Peyer's patch (tissue), 4 donors: ENCODE results near the gene RAC3. TPM values are rescaled to one million over a fixed set of nuclear protein-coding genes. Genes with fewer than 3 reads are reported as not detected.

Experiments used
- DNase-seq, 3 donors: peaks; one replicate each; pipeline ENCODE4 v3.0.0-alpha.2; 2017 to 2019
- H3K27ac ChIP-seq, 4 donors: fragments of 200-600 bp; sonication (generic); one replicate each; pipeline ENCODE4 v1.5.1; 2016 to 2019
- H3K27me3 ChIP-seq, 2 donors: fragments of 200-600 bp; sonication (generic); one replicate each; pipeline ENCODE4 v1.5.1; 2019
- H3K36me3 ChIP-seq, 3 donors: fragments of 200-600 bp; sonication (generic); one replicate each; pipeline ENCODE4 v1.5.1; 2016 to 2019
- H3K4me1 ChIP-seq, 4 donors: fragments of 200-600 bp; sonication (generic); one replicate each; pipeline ENCODE4 v1.5.1; 2016 to 2019
- H3K4me3 ChIP-seq, 4 donors: fragments of 200-600 bp; sonication (generic); 1 replicate in 3 of 4; 2 replicates in 1 of 4; pipeline ENCODE4 v1.5.1; 2016 to 2019; ENCODE audit warnings: mild to moderate bottlenecking in 1 of 4
- H3K9me3 ChIP-seq, 4 donors: fragments of 200-600 bp; sonication (generic); one replicate each; pipeline ENCODE4 v1.5.1; 2016 to 2019; ENCODE audit warnings: mild to moderate bottlenecking in 1 of 4
- POLR2A ChIP-seq, 2 donors: fragments of 450-650 bp; IDR thresholded peaks; one replicate each; pipeline ENCODE4 v1.5.1; 2017; ENCODE audit warnings: antibody characterized with exemption in 2 of 2, mild to moderate bottlenecking in 2 of 2, moderate library complexity in 2 of 2
- total RNA-seq, 4 donors: library from RNA; depleted of rRNA; stranded (reverse); fragments of >200 nt; gene quantifications; one replicate each; pipeline ENCODE4 v1.1.0, GENCODE V29; 2016
- TF ChIP-seq, protein P1 (sequence below), 6 experiments: fragments of 450-650 bp in 4 of 6; fragments of 200-600 bp in 2 of 6; sonication (generic) in 1 of 6; IDR thresholded peaks; one replicate each; pipeline ENCODE4 v1.5.1; 2017 to 2019; ENCODE audit warnings: antibody characterized with exemption in 6 of 6, mild to moderate bottlenecking in 3 of 6, moderate library complexity in 1 of 6

The RAC3 gene
- total RNA-seq, 4 donors from 2014 or later = 4.6 to 20.6 (median 9.8) TPM

DNA sequence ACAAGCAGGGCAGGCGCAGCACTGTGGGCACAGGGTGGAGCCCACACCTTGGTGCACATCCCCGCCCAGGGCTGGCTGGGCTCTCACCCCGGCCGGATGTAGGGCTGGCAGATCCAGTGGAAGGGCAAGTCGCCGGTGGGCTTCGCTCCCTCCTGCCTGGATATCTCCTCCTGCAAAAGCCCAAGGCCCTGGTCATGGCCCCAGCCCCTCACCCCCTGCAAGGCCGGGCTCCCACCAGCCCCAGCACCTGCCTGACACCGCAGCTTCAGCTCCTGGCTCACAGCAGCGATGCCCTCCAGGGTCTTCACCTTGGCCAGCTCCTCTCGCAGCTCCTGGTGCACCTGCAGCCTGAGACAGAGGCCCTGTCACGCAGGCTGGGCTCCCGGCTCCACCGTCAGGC is 29.1 kb downstream of the RAC3 start:
- no peaks in the 10 kb centered on the region for H3K9me3 ChIP-seq
- H3K27ac ChIP-seq = no peak overlapping the region
- H3K27me3 ChIP-seq = no peaks in the 10 kb centered on the region
- peaks cover 0 to 83% (median 0%) of the 10 kb centered on the region in 3 donors for H3K36me3 ChIP-seq
- peaks cover 0 to 20% (median 13%) of the 10 kb centered on the region in 4 donors for H3K4me1 ChIP-seq
- DNase-seq = no peak
- TF ChIP-seq, protein P1, sequence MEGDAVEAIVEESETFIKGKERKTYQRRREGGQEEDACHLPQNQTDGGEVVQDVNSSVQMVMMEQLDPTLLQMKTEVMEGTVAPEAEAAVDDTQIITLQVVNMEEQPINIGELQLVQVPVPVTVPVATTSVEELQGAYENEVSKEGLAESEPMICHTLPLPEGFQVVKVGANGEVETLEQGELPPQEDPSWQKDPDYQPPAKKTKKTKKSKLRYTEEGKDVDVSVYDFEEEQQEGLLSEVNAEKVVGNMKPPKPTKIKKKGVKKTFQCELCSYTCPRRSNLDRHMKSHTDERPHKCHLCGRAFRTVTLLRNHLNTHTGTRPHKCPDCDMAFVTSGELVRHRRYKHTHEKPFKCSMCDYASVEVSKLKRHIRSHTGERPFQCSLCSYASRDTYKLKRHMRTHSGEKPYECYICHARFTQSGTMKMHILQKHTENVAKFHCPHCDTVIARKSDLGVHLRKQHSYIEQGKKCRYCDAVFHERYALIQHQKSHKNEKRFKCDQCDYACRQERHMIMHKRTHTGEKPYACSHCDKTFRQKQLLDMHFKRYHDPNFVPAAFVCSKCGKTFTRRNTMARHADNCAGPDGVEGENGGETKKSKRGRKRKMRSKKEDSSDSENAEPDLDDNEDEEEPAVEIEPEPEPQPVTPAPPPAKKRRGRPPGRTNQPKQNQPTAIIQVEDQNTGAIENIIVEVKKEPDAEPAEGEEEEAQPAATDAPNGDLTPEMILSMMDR (IDR thresholded peaks at IDR 0.05) = no peak
- no peak for TF ChIP-seq POLR2A (IDR thresholded peaks at IDR 0.05)
- H3K4me3 ChIP-seq = no peak overlapping the region

DNA sequence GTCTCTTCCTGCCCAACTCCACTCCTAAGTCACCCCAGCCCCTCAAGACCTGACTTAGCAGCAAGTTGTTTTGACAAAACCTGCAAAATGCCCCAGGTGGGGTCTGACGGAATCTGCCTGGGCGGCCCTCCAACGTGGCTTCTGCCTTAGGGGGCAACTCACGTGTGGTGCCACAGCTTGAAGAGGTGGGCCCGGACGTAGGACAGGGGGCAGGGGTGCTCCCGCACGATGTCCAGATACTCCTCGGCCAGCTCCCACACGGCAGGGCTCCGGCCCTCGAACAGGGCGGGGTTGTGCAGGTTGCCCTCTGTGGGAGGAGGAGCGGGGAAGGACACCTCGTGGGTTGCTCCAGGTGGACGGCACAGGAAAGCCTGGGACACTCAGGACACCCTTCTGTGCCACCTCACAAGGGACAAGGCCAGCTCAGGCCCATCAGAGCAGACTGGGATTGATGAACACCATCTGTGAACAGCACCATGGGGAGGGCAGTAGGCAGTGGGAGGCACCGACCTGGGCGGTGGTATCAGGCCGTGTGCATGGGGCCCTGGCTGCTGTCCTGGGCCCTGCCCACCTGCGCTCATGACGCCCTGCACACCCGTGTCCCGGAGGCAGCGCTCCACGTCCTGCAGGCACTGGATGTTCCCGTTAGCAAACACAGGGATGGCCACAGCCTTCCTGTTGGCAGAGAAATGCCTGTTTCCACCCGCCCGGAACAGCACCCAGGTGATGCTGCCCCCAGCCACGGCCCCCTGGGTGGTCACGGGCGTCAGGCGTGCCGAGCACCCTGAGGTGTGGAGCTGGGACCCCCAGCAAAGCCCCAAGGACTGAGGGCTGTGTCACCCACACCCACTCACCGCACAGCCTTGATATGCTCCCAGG is 29.8 kb downstream of the RAC3 start:
- peaks cover 0 to 76% (median 0%) of the 10 kb centered on the region in 3 donors for H3K36me3 ChIP-seq
- H3K9me3 ChIP-seq = no peaks in the 10 kb centered on the region
- H3K27ac ChIP-seq = no peak overlapping the region
- H3K4me1 ChIP-seq = peaks cover 0 to 24% (median 15%) of the 10 kb centered on the region in 4 donors
- DNase-seq = no peak
- no peak for TF ChIP-seq POLR2A (IDR thresholded peaks at IDR 0.05)
- TF ChIP-seq, protein P1 (IDR thresholded peaks at IDR 0.05) = no peak
- H3K27me3 ChIP-seq = no peaks in the 10 kb centered on the region
- H3K4me3 ChIP-seq = no peak overlapping the region

DNA sequence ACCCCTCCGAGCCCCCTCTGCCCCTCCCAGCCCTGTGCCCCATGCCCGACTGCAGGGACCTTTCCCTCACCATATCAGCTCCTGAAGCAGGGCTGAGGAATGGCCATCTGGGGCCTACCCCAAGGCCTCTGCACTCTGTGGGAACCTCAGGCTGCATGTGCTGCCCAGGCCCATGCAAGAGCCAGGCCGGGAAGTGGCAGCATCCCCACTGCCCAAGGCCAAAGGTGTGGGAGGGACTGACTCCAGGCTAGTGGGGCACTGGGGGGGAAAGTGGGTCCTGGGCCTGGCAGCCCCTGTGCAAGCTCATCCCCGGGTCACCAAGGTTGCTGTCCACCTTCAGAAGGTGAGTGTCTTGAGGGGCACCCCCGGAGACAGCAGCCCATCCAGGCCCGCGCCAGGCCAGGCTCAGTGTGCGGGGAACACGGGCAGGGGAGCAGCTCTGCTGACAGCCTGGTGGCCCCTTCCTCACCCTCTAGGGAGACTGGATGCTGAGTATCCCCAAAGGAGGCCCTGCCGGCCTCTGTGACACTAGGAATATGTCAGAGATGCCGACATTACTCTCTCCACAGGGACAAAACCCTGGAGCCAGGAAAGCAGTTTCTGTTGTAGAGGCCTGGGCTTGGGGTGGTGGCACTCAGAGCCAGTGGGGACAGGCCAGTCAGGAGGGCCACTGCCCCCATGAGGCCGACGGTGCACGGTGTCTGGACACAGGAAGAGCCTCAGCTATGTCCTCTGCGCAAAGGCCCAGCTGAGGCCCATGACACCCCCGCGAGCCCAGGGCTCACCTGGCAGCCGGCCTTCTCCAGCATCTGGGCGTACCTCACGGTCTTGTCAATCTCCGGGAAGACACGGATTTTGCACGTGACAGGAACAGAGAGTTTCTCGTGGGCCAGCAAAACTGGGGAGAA is 30.9 kb downstream of the RAC3 start:
- no peaks in the 10 kb centered on the region for H3K9me3 ChIP-seq
- no peak for DNase-seq
- H3K27me3 ChIP-seq = no peaks in the 10 kb centered on the region
- H3K27ac ChIP-seq = no peak overlapping the region
- H3K36me3 ChIP-seq = peaks cover 0 to 66% (median 0%) of the 10 kb centered on the region in 3 donors
- H3K4me1 ChIP-seq = peaks cover 0 to 26% (median 15%) of the 10 kb centered on the region in 4 donors
- no peak for TF ChIP-seq POLR2A (IDR thresholded peaks at IDR 0.05)
- TF ChIP-seq, protein P1 (IDR thresholded peaks at IDR 0.05) = no peak
- H3K4me3 ChIP-seq = no peak overlapping the region

DNA sequence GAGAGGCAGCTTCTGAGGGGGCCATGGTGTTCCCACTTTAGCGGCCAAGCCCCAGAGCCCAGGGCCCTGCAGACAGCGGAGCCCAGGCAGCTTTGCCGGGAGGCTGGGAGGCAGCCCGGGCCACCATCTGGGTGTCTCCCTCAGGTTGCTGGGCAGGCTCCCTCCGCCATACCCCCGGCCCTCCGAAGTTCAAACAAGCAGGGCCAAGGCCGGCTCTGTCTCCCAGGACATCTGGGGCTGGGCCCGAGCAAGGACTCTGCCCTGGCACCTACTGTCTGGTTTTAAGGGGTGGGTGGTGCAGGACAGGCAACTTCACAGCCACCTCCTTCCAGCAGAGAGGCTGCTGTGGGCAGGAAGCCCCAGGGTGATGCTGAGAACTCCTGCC is 31.5 kb downstream of the RAC3 start:
- Histone ChIP-seq H3K27me3 (no peaks in the 10 kb centered on the region), H3K9me3 (no peaks in the 10 kb centered on the region), H3K36me3 (peaks cover 0 to 59% (median 0%) of the 10 kb centered on the region in 3 donors), H3K27ac (no peak overlapping the region), H3K4me1 (peaks cover 0 to 26% (median 15%) of the 10 kb centered on the region in 4 donors), H3K4me3 (no peak overlapping the region)
- DNase-seq = no peak
- TF ChIP-seq POLR2A (IDR thresholded peaks at IDR 0.05) = no peak
- TF ChIP-seq, protein P1 (IDR thresholded peaks at IDR 0.05) = no peak
